ENCODE results near the gene SPAAR. TPM values are rescaled to one million over a fixed set of nuclear protein-coding genes. Genes with fewer than 3 reads are reported as not detected.

Gene SPAAR
- total RNA-seq, 1 donor from 2014 or later = 0.49 TPM

GRCh38 chr9:35906923-35907699 is 2.2 kb upstream of the SPAAR start:
- peak overlapping the region; percentile 97 for H3K27ac ChIP-seq
- DNase-seq (ENCODE audit: extremely low spot score in 2 of 2) = no peak
- peak overlapping the region; percentile 19 to 21 for H3K4me3 ChIP-seq
- intact Hi-C loops (cut with DNase I) = loop anchor here (5.0 kb wide), 1 partner anchor 40 kb away; no protein-coding TSS in a partner anchor
- H3K27me3 ChIP-seq = no peaks in the 10 kb centered on the region
- TF ChIP-seq CTCF (IDR thresholded peaks at IDR 0.05) (no peak), POLR2A (IDR thresholded peaks at IDR 0.05) (peak in 1 of 2 donors; percentile 28), POLR2AphosphoS5 (IDR thresholded peaks at IDR 0.05; ENCODE audit: insufficient read depth in 1 of 2, low read depth in 1 of 2) (peak; percentile 9 to 52)
- H3K4me1 ChIP-seq = peaks cover 79% of the 10 kb centered on the region
- no peaks in the 10 kb centered on the region for H3K36me3 ChIP-seq
- no peaks in the 10 kb centered on the region for H3K9me3 ChIP-seq

DNA sequence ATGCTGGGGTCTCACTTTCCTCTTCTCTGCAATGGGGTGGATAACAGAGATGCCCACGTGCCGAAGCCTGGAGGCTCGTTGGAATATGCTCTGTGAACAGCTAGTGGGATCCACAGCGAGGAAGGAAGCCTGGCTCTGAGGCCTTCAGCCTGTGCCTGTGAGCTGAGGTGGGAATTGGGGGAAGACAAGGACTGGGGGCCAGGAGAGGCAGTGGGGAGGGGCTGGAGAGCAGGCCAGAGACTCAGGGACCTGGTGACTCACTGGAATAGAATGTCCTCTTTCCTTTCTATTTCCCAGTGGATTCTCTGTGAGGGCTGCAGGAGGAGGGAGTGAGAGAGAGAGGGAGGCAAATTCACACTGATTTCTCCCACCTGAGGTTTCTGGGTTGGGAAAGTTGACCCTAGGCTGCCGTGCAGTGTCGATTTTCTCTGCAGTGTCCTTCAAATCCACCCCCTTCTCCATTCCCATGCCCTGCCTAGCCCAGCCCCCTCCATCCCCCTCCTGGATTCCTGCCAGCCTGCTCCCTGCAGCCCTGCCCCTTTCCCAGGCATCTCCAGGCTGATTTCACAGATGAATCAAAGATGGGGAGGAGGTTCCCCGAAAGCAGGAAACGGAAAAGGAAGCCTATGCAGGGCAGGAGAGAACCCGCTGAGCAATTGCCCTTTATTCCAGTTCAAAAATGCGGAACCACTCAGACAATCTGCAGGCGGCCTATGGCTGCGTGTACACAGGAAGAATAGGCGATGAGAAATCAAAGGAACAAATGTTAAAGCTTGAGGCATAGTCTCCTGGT is 1.4 kb upstream of the SPAAR start:
- H3K4me3 ChIP-seq = peak overlapping the region; percentile 13 to 21

DNA sequence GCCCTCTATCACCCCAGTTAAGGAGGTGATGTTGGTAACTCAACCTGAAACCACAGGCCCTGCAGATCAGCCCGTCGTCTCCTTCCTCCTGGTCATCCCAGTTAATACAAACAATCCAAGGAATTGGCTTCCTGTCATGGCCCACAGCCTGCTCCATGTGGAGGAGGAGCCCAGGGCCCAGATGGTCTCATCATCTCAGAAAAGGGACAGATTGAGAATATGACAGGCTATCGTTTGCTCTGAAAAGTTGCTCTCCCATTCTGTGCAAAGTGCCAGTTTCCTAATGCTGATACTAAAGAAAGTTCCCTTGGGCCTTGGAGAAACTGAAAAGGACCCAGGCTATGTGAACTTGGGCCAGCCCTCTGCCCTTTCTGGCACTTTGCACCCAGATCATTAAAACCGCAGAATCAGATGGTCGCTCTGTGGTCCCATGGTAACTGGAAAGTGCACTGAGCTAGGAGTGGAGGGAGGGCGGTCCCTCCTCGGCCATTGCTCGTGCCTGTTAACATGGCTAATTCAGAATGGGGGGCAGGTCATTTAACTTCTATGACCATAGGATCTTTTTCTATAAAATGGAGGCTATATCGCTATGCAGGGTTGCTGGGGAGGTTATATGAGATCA is 675 bp upstream of the SPAAR start:
- H3K27ac ChIP-seq = peak overlapping the region; percentile 97
- intact Hi-C loops (cut with DNase I) = loop anchor here (5.0 kb wide), 1 partner anchor 39 kb away; no protein-coding TSS in a partner anchor
- TF ChIP-seq POLR2AphosphoS5 (IDR thresholded peaks at IDR 0.05; ENCODE audit: insufficient read depth in 1 of 2, low read depth in 1 of 2) = no peak
- no peak for TF ChIP-seq CTCF (IDR thresholded peaks at IDR 0.05)
- no peak for TF ChIP-seq POLR2A (IDR thresholded peaks at IDR 0.05)
- DNase-seq (ENCODE audit: extremely low spot score in 2 of 2) = no peak
- no peaks in the 10 kb centered on the region for H3K9me3 ChIP-seq
- H3K4me1 ChIP-seq = peaks cover 79% of the 10 kb centered on the region
- H3K27me3 ChIP-seq = no peaks in the 10 kb centered on the region
- H3K36me3 ChIP-seq = no peaks in the 10 kb centered on the region
- no peak overlapping the region for H3K4me3 ChIP-seq

More for the DNA sequence above, 1.4 kb upstream of the SPAAR start:
- no peak for DNase-seq (ENCODE audit: extremely low spot score in 2 of 2)
- Histone ChIP-seq H3K4me1 (peaks cover 79% of the 10 kb centered on the region), H3K27me3 (no peaks in the 10 kb centered on the region), H3K27ac (peak overlapping the region; percentile 97), H3K9me3 (no peaks in the 10 kb centered on the region), H3K36me3 (no peaks in the 10 kb centered on the region)
- intact Hi-C loops (cut with DNase I) = loop anchor here (5.0 kb wide), 1 partner anchor 39 kb away; no protein-coding TSS in a partner anchor
- TF ChIP-seq POLR2AphosphoS5 (IDR thresholded peaks at IDR 0.05; ENCODE audit: insufficient read depth in 1 of 2, low read depth in 1 of 2) (peak; percentile 6 to 60), POLR2A (IDR thresholded peaks at IDR 0.05) (no peak)

DNA sequence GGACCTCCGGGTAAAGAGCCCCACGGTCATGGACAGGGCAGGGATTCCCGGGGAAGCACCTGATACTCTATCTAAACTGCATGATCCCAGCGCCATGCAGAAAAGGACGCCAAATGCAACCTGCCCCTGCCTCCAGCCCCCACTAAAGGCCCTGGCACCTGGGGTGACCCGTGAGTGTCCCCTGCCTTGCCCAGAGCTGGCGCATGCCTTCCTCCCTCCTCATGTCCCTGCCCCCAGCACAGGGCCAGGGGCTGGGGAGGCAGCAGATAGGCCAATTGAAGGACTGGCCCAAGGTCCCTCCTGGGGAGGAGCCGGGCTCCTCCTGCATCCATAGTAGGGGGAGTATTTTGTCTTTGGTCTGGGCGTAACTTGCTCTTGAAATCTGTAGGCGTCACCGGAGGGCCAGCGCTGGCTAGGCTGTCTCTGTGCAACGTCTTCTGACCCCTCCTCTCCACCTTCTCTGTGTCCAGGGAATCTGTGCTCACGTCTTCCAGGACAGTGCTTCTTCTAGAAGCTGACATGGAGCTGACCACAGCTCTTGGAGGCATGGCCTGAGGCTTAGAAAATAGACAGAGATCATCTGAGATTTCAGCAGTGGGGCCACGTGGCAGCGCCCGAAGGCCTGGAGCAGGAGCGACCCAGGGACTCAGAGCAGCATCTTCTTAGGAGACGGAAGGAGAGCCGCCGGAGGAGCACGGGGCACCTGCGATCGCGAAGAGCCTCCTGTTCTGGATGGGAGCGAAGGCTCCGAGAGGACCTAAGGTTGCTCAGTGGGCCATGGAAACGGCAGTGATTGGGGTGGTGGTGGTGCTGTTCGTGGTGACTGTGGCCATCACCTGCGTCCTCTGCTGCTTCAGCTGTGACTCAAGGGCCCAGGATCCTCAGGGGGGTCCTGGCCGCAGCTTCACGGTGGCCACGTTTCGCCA is 660 bp downstream of the SPAAR start:
- Histone ChIP-seq H3K4me1 (peaks cover 71% of the 10 kb centered on the region), H3K36me3 (no peaks in the 10 kb centered on the region), H3K4me3 (no peak overlapping the region), H3K27me3 (no peaks in the 10 kb centered on the region), H3K27ac (peak overlapping the region; percentile 97), H3K9me3 (no peaks in the 10 kb centered on the region)
- no peak for DNase-seq (ENCODE audit: extremely low spot score in 2 of 2)
- intact Hi-C loops (cut with DNase I) = loop anchor here (5.0 kb wide), 1 partner anchor 37 kb away; no protein-coding TSS in a partner anchor
- TF ChIP-seq POLR2AphosphoS5 (IDR thresholded peaks at IDR 0.05; ENCODE audit: insufficient read depth in 1 of 2, low read depth in 1 of 2) = no peak
- no peak for TF ChIP-seq CTCF (IDR thresholded peaks at IDR 0.05)
- TF ChIP-seq POLR2A (IDR thresholded peaks at IDR 0.05) = no peak
